B cell (primary cell): Measurements from ENCODE around the gene SMOC1. TPM values are rescaled to one million over a fixed set of nuclear protein-coding genes. Genes with fewer than 3 reads are reported as not detected.

Experiments used
- ATAC-seq: fragments of 200-7000 bp; cut with Tn5 transposase; one replicate; pipeline ENCODE4 v1.10.0; 2021; ENCODE audit warnings: low read depth, mild to moderate bottlenecking, moderate number of reproducible peaks, moderate library complexity
- CTCF ChIA-PET: fragments of 350-600 bp; sonication (Branson Sonifier 250); formaldehyde crosslinking; loops from one replicate; lab custom pipeline; 2021; ENCODE audit warnings: antibody characterized with exemption, inconsistent platforms; lab: Charles Lee
- POLR2A ChIA-PET: fragments of 350-600 bp; sonication (Branson Sonifier 250); formaldehyde crosslinking; loops from one replicate; lab custom pipeline; 2021; ENCODE audit warnings: antibody characterized with exemption; lab: Charles Lee
- DNase-seq: peaks from one replicate; pipeline ENCODE4 v3.0.0; 2013
- H2AFZ ChIP-seq: 2 replicates; pipeline ENCODE4 v1.6.1; 2012; ENCODE audit warnings: mild to moderate bottlenecking, low read depth, low read length; ENCODE audit not compliant: insufficient read depth, poor library complexity, severe bottlenecking
- H3K27ac ChIP-seq, 2 donors: 1 replicate in 1 of 2; 2 replicates in 1 of 2; pipeline ENCODE4 v1.5.1; 2012 to 2013; ENCODE audit warnings: low read length in 2 of 2, mild to moderate bottlenecking in 2 of 2, moderate library complexity in 1 of 2
- H3K27me3 ChIP-seq, 4 experiments: fragments of 200-600 bp in 1 of 4; sonication (generic) in 1 of 4; replicated peaks in 1 of 4; 1 replicate in 2 of 4; 2 replicates in 2 of 4; pipeline versions ENCODE4 v1.6.1 to v1.7.0; 2013 to 2016; ENCODE audit warnings: low read length in 3 of 4, mild to moderate bottlenecking in 2 of 4, mixed read lengths in 1 of 4, moderate library complexity in 1 of 4; ENCODE audit not compliant: insufficient read depth in 4 of 4, control insufficient read depth in 3 of 4; ENCODE audit errors: control extremely low read depth in 1 of 4
- H3K36me3 ChIP-seq, 2 experiments: replicated peaks in 1 of 2; 1 replicate in 1 of 2; 2 replicates in 1 of 2; pipeline versions ENCODE4 v1.6.1 to v1.7.1; 2013; ENCODE audit warnings: low read length in 1 of 2; ENCODE audit not compliant: insufficient read depth in 2 of 2, control insufficient read depth in 1 of 2; ENCODE audit errors: control extremely low read depth in 1 of 2, extremely low read depth in 1 of 2
- H3K4me1 ChIP-seq, 2 donors: fragments of 200-600 bp in 1 of 2; sonication (generic) in 1 of 2; 1 replicate in 1 of 2; 2 replicates in 1 of 2; pipeline versions ENCODE4 v1.5.1 to v1.6.1; 2013 to 2017; ENCODE audit warnings: low read length in 2 of 2; ENCODE audit not compliant: control insufficient read depth in 2 of 2, insufficient read depth in 2 of 2
- H3K4me2 ChIP-seq: replicated peaks from 2 replicates; pipeline ENCODE3; 2012; ENCODE audit warnings: mild to moderate bottlenecking, low read depth, low read length; ENCODE audit not compliant: poor library complexity, severe bottlenecking
- H3K4me3 ChIP-seq, 5 experiments: fragments of 200-600 bp in 1 of 5; sonication (generic) in 1 of 5; 1 replicate in 3 of 5; 2 replicates in 2 of 5; pipeline versions ENCODE4 v1.5.1 to v1.7.0; 2011 to 2016; ENCODE audit warnings: low read length in 4 of 5, mild to moderate bottlenecking in 4 of 5, low read depth in 2 of 5, control low read depth in 1 of 5, moderate library complexity in 1 of 5; ENCODE audit not compliant: insufficient read depth in 1 of 5; ENCODE audit errors: control extremely low read depth in 1 of 5, extremely low read depth in 1 of 5
- H3K79me2 ChIP-seq: fragments of 200-600 bp; sonication (generic); one replicate; pipeline ENCODE4 v1.6.0; 2016; ENCODE audit warnings: low read length; ENCODE audit not compliant: control insufficient read depth, insufficient read depth
- H3K9ac ChIP-seq: fragments of 200-600 bp; sonication (generic); 2 replicates; pipeline ENCODE4 v1.6.1; 2017; ENCODE audit warnings: mild to moderate bottlenecking, low read length, moderate library complexity
- H3K9me3 ChIP-seq, 3 donors: one replicate each; pipeline versions ENCODE4 v1.6.1 to v1.7.1; 2013; ENCODE audit warnings: low read length in 2 of 3; ENCODE audit not compliant: control insufficient read depth in 2 of 3, insufficient read depth in 1 of 3; ENCODE audit errors: control extremely low read depth in 1 of 3
- H4K20me1 ChIP-seq: 2 replicates; pipeline ENCODE4 v1.6.0; 2012; ENCODE audit warnings: mild to moderate bottlenecking, low read length; ENCODE audit not compliant: insufficient read depth, control insufficient read depth, poor library complexity, severe bottlenecking
- H3K27ac Mint-ChIP-seq: one replicate; pipeline ENCODE4 v1.8.0; 2021; ENCODE audit warnings: mixed read lengths
- H3K27me3 Mint-ChIP-seq: one replicate; pipeline ENCODE4 v1.8.0; 2021; ENCODE audit warnings: mixed read lengths
- H3K4me1 Mint-ChIP-seq: one replicate; pipeline ENCODE4 v1.8.0; 2021; ENCODE audit warnings: mixed read lengths
- H3K4me3 Mint-ChIP-seq: one replicate; pipeline ENCODE4 v1.8.0; 2021; ENCODE audit warnings: mixed read lengths
- H3K9me3 Mint-ChIP-seq: one replicate; pipeline ENCODE4 v1.8.0; 2022; ENCODE audit warnings: mixed read lengths; ENCODE audit not compliant: insufficient read depth
- EZH2 ChIP-seq: IDR thresholded peaks from 2 replicates; pipeline ENCODE4 v1.6.1; 2012; ENCODE audit warnings: borderline replicate concordance, low read depth, mild to moderate bottlenecking, moderate library complexity, low read length; ENCODE audit not compliant: insufficient read depth, poor library complexity, severe bottlenecking
- WGBS: methylation state at CpG from one replicate; pipeline ENCODE4 v1.1.5; 2013; ENCODE audit warnings: missing lambda C conversion rate; ENCODE audit not compliant: insufficient coverage; 5-methylcytosine and 5-hydroxymethylcytosine counted together
- intact Hi-C: fragments of 100-400 bp; cut with micrococcal nuclease; formaldehyde crosslinking; loops from one replicate; pipeline ENCODE4 v1.10.0; 2022
- polyA plus RNA-seq: library from polyadenylated mRNA; depleted of rRNA; stranded (reverse); fragments of >200 nt; gene quantifications from 2 replicates; pipeline ENCODE4 v1.2.3, GENCODE V29; 2012
- total RNA-seq, 2 donors: library from RNA; stranded (reverse); fragments of 120-200 nt in 1 of 2; gene quantifications; 1 replicate in 1 of 2; 2 replicates in 1 of 2; pipeline versions ENCODE4 v1.2.3 to v1.2.4, GENCODE V29; 2013 to 2022
- TF ChIP-seq, protein P1 (sequence below): fragments of 200-600 bp; IDR thresholded peaks from one replicate; pipeline ENCODE4 v1.8.0; 2022; ENCODE audit warnings: antibody characterized with exemption, mild to moderate bottlenecking

The SMOC1 gene
- total and polyA plus RNA-seq, 2 donors (not counting 1 experiment from before 2014, with no cell fraction given) = 0.04 to 0.84 TPM

DNA sequence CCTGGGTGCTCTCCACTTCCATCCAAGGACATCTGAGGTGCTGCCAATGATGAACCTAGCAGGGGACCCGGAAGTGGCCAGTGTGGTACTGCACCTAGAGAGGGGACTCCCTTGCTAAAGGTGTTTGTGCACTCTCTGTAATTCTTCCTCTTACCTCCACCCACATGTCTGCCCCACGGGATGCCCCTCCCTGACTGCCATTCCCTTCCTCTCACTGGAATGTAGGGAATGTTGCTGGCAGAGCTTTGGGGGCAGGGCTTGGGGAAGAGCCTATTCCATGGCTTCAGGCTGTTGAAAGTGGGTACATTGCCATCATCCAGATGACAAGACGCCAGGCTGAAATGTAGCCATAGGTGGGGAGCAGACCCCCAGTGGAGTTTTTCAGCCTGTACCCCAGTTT is 153.2 kb downstream of the SMOC1 start:
- Mint-ChIP-seq H3K9me3 (no peaks in the 10 kb centered on the region), H3K4me1 (no peaks in the 10 kb centered on the region), H3K4me3 (no peak overlapping the region), H3K27me3 (peaks cover 6% of the 10 kb centered on the region), H3K27ac (no peak overlapping the region)
- CTCF ChIA-PET = no interaction called here
- Histone ChIP-seq H3K4me1 (no peaks in the 10 kb centered on the region), H3K79me2 (no peaks in the 10 kb centered on the region), H3K9ac (no peak overlapping the region), H3K4me3 (no peak overlapping the region), H4K20me1 (no peaks in the 10 kb centered on the region), H3K4me2 (no peak overlapping the region), H3K9me3 (no peaks in the 10 kb centered on the region), H3K27me3 (peaks cover 0 to 6% (median 0%) of the 10 kb centered on the region in 4 experiments), H3K36me3 (no peaks in the 10 kb centered on the region), H2AFZ (no peak overlapping the region), H3K27ac (no peak overlapping the region)
- WGBS = 86% methylated on average over 2 of the region's 3 CpGs
- POLR2A ChIA-PET = no interaction called here
- DNase-seq (no peak), ATAC-seq (no peak)
- no peak for TF ChIP-seq EZH2
- TF ChIP-seq, protein P1, sequence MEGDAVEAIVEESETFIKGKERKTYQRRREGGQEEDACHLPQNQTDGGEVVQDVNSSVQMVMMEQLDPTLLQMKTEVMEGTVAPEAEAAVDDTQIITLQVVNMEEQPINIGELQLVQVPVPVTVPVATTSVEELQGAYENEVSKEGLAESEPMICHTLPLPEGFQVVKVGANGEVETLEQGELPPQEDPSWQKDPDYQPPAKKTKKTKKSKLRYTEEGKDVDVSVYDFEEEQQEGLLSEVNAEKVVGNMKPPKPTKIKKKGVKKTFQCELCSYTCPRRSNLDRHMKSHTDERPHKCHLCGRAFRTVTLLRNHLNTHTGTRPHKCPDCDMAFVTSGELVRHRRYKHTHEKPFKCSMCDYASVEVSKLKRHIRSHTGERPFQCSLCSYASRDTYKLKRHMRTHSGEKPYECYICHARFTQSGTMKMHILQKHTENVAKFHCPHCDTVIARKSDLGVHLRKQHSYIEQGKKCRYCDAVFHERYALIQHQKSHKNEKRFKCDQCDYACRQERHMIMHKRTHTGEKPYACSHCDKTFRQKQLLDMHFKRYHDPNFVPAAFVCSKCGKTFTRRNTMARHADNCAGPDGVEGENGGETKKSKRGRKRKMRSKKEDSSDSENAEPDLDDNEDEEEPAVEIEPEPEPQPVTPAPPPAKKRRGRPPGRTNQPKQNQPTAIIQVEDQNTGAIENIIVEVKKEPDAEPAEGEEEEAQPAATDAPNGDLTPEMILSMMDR = no peak
- intact Hi-C loops = no loop called here

DNA sequence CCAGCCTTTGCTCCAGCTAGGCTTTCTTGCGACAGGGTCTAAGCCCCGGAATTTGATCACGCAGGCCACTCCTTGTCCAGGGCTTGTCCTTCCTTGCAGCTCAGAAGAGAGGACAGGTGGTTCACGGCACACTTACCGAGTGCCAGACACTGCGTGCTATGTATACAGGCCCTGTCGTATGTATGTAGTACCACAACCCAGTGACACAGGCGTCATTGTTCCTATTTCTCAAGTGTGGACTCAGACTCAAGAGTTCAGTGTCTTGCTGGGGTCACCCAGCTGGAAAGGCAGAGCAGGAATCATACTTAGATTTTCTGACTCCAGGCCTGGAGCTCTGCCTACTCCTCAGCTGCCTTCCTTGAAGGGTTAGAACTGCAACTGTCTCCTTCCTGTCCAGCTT is 153.9 kb downstream of the SMOC1 start:
- no peak for TF ChIP-seq EZH2
- TF ChIP-seq, protein P1 = no peak
- Mint-ChIP-seq H3K4me3 (no peak overlapping the region), H3K9me3 (no peaks in the 10 kb centered on the region), H3K4me1 (no peaks in the 10 kb centered on the region), H3K27ac (no peak overlapping the region), H3K27me3 (peaks cover 6% of the 10 kb centered on the region)
- intact Hi-C loops = no loop called here
- Histone ChIP-seq H3K79me2 (no peaks in the 10 kb centered on the region), H3K9me3 (no peaks in the 10 kb centered on the region), H3K4me1 (no peaks in the 10 kb centered on the region), H3K36me3 (no peaks in the 10 kb centered on the region), H3K9ac (no peak overlapping the region), H4K20me1 (no peaks in the 10 kb centered on the region), H3K4me3 (no peak overlapping the region), H3K27ac (no peak overlapping the region), H2AFZ (no peak overlapping the region), H3K27me3 (peaks cover 0 to 6% (median 0%) of the 10 kb centered on the region in 4 experiments), H3K4me2 (no peak overlapping the region)
- DNase-seq (no peak), ATAC-seq (no peak)
- ChIA-PET CTCF (no interaction called here), POLR2A (no interaction called here)
- WGBS = 93% methylated on average over 8 of the region's 8 CpGs
